TTC549 (cell line): ENCODE measurements around the gene ADAMTS10.
"Not testable (repeated sequence)": the region's sequence is repeated elsewhere in the genome, so short reads cannot be mapped to it uniquely, and the experiment has no call there.

ENCODE experiments used
- FAIRE-seq: peaks from 2 replicates; lab custom pipeline; 2012; peaks lifted over from hg19 to GRCh38; lab: Jason Lieb, UNC

ADAMTS10 gene

GRCh38 chr19:8610041-8610935 is at the start of gene ADAMTS10:
Gene ADAMTS10 (minus strand): TSS chr19:8610715. CDS start chr19:8605710, 5,005 bp downstream.
- FAIRE-seq = no peak

GRCh38 chr19:8659905-8660304 is 49.4 kb upstream of the ADAMTS10 start:
- FAIRE-seq = no peak

- FAIRE-seq = no peak
These were observed 47.4 kb upstream of the ADAMTS10 start for GRCh38 chr19:8657869-8658268.

- FAIRE-seq = no peak
These were observed 44.8 kb upstream of the ADAMTS10 start for GRCh38 chr19:8655340-8655709.

GRCh38 chr19:8654591-8655339 is 44.2 kb upstream of the ADAMTS10 start:
- peak; percentile 65 for FAIRE-seq

GRCh38 chr19:8648240-8648639 is 37.7 kb upstream of the ADAMTS10 start:
- no peak for FAIRE-seq

- no peak for FAIRE-seq
These were observed 33.5 kb upstream of the ADAMTS10 start for GRCh38 chr19:8643860-8644653.

GRCh38 chr19:8642561-8642960 is 32.0 kb upstream of the ADAMTS10 start:
- no peak for FAIRE-seq

- peak; percentile 33 for FAIRE-seq
These were observed 31.5 kb upstream of the ADAMTS10 start for GRCh38 chr19:8641908-8642547.

- no peak for FAIRE-seq
These were observed 30.8 kb upstream of the ADAMTS10 start for GRCh38 chr19:8641221-8641907.

- no peak for FAIRE-seq
These were observed 30.0 kb upstream of the ADAMTS10 start for GRCh38 chr19:8640402-8641004.

GRCh38 chr19:8639821-8640401 is 29.4 kb upstream of the ADAMTS10 start:
- FAIRE-seq = no peak

- no peak for FAIRE-seq
These were observed 27.6 kb upstream of the ADAMTS10 start for GRCh38 chr19:8638078-8638619.

- FAIRE-seq = not testable (repeated sequence)
These were observed 26.6 kb upstream of the ADAMTS10 start for GRCh38 chr19:8637070-8637469.

- no peak for FAIRE-seq
These were observed 24.9 kb upstream of the ADAMTS10 start for GRCh38 chr19:8635422-8635821.

- no peak for FAIRE-seq
These were observed 20.9 kb upstream of the ADAMTS10 start for GRCh38 chr19:8631425-8631819.

GRCh38 chr19:8630796-8631424 is 20.4 kb upstream of the ADAMTS10 start:
- FAIRE-seq = no peak

GRCh38 chr19:8629996-8630683 is 19.6 kb upstream of the ADAMTS10 start, which contains the start of gene NFILZ:
Gene NFILZ (plus strand): TSS chr19:8630633. CDS start chr19:8676766, 46,133 bp downstream.
- no peak for FAIRE-seq

GRCh38 chr19:8629184-8629583 is 18.7 kb upstream of the ADAMTS10 start:
- FAIRE-seq = no peak
